Fibroblast of peridontal ligament (primary cell): Measurements from ENCODE around the gene CHDH.

ENCODE experiments used
- DNase-seq: peaks from one replicate; pipeline ENCODE4 v3.0.0-alpha.2; 2010; ENCODE audit errors: extremely low read depth

Gene CHDH

DNA sequence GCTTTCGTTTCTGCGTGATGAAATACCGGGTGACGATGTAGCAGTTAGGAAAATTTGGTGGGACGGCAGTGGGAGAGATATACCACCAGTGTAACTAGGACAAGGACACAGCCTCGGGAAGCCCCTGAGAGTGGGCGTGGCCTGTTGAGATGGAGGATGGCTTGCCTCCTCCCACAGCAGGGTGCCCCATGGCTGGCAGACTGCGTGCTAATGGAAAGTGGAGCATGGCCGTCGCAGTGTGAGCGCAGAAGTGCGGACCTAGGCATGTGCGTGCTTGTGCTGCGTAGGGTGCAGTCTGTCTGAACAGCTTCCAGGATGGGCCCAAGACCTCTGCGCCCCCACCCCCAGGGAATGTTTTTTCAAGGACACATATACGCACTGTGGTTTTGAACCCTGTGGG lies 56.8 kb downstream of the CHDH start:
- no peak for DNase-seq

DNA sequence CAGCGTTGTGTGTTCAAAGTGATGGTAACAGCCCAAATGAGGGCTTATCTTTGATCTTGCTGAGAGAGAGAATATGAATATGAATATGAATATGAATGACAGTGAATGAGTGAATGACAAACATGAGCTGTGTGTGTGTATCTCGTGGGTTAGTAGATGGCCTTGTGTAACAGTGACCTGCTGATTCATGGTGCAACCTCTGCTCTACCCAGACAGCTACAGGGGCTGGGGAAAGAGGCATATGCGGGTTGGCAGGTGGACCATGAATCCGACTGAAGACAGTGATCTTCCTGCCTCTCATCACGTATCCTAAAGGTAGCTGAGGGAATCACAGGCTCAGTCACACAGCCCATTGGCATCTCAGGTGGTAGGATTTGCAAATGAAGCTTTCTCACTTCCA lies 58.2 kb downstream of the CHDH start:
- no peak for DNase-seq

DNA sequence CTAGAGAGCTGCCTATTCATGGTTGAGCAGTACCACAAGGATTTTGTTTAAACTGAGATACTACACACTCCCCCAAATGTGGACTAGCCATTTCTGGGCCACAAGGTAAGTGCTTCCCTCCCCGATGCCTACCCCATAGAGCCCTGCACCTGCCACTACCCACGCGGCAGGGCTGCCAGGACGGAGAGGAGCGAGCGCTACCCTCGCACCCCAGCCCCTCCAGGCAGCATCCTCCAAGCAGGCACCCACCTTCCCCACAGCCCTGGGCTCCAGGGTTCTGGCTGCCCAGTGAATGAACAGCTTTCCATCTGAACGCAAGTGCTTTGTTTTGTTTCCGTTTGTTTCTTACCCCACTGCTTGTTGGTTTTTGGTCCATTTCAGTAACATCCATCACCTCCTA lies 59.2 kb downstream of the CHDH start:
- DNase-seq, result no peak

DNA sequence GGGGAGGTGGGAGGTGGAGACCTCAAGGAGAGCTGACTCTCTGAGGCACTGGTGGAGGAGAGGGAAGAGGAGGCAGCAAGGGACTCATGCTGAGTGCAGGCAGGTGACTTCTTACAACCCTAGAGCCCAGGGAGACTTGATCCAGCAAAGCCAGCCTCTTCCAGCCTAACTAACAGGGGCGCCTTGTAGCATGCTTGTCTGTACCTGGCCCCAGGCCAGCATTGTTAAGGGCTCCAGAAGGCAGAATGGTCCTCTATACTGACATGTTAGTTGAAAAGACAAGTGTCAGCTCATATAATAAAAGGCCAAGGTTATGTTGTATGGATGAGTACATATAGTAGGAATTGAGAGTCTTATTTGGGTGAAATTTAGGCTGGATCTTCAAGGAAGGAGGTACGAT lies 65.4 kb downstream of the CHDH start:
- no peak for DNase-seq

DNA sequence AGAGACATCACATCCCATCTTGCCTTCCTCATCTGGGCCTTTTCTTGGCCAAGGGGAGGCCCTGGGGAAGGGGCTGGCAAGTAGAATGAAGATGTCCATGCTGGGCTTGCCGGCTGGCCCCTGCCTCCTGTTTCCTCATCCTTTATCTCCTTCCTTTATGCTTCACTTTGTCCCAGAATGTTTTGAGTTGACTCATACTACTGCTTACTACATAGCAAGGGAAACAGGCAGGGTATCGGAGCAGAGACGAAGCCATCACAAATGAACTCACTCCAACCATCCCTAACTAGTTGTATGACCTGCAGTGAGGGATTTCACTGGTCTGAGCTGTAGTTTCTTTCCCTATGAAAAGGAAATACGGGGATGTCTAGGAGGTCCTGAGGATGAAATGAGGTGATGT lies 66.0 kb downstream of the CHDH start:
- DNase-seq, result no peak

DNA sequence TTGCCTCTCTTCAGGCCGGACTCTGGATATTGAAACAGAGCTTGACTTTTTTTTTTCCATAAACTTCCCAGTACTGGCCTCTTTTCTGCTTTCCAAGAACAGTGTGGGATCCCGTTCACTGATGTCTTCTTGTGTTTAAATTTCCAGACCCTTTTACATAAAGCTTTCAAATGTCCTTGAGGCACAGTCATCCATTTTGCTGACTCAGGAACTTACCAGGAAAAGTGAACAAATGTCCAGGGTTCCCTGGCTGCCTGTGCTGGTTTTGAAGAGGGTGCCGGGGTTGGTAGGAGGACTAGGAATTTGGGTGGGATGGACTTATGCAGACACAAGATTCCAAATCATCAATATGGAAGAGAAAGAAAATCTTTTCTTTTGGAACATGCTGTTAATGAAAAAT lies 68.1 kb downstream of the CHDH start:
- DNase-seq, result no peak

DNA sequence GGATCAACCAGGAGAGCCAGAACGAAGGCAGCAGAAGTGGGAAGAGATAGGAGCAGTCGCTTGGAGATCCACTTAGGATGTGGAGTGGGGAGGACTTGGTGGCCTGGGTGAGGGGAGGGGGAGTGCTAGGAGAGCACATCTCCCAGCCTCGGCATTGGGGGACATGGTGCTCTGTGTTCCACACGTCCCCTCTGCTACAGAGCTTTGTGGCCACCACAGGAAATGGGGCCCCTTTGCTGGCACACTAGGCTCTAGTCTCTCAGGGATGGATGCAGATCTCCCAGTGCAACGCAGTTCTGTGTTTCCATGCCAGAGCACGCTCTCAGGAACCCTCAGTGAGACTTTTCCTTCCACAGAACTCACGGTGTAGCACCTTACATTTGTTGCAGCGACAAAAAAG lies 68.8 kb downstream of the CHDH start:
- DNase-seq, result no peak

DNA sequence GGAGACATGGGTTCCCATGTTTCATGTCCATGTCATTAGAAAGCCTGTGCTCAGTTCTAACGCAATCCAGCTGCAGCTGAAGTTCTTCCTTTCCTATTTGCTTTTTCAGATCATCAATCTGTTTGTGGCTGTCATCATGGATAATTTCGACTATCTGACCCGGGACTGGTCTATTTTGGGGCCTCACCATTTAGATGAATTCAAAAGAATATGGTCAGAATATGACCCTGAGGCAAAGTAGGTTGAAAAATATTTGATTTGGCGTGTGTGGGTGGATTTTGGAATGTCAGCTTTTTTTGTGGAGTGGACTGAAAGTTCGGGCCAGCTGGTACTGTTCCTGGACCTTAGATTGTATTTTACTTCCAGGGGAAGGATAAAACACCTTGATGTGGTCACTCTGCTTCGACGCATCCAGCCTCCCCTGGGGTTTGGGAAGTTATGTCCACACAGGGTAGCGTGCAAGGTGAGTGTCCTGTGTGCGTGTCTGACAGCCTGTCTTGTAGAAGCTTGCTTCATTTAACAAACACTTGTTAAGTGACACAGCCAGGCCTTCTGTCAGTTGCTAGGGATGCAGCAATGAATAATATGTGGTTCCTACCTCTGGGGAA lies 69.6 kb downstream of the CHDH start:
- peak; percentile 38 for DNase-seq

DNA sequence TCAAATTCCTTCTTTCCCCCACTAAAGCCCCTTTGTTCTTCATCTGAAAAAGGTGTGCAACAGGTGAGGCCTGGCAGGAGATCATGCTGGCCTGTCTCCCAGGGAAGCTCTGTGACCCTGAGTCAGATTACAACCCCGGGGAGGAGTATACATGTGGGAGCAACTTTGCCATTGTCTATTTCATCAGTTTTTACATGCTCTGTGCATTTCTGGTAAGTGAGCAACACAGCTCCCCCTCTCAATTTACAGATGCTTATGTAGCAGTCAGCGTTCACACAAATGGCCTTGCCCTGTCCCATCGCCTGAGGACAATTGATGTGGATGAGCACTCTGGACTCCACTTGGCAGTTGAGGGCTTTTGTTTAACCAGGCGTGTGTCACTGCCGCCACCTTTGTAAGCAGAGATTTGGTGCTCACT lies 70.4 kb downstream of the CHDH start:
- DNase-seq, result peak; percentile 26

DNA sequence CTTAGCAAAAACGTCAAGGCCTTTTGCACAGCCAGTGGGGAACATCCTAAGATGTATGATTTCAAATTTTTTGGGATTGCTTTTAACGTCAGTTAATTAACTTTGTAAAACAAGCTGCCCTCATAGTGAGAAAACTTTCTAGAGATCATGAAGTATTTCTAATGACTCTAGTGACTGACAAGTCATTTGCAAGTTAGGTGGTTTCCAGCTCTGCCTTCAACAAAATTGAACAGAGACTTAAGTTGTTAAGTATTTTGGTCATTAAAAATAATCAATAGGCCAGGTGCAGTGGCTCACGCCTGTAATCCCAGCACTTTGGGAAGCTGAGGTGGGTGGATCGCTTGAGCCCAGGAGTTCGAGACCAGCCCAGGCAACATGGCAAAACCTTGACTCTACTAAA lies 71.2 kb downstream of the CHDH start:
- DNase-seq, result no peak

DNA sequence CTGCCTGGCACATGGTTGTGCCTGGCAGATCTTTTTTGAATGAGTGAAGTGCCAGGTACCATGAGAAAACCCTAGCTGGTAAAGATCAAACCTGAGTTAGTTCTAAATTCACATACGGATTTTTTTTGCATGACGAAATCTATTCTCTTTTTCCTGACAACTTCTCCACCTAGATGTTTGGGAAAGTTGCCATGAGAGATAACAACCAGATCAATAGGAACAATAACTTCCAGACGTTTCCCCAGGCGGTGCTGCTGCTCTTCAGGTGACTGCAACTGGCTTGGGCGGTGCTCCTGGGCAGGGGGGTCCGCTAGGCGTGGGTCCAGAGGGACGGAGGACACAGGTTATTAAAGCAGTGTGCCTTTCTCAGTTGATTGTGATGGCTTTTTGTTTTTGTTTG lies 71.8 kb downstream of the CHDH start:
- no peak for DNase-seq

DNA sequence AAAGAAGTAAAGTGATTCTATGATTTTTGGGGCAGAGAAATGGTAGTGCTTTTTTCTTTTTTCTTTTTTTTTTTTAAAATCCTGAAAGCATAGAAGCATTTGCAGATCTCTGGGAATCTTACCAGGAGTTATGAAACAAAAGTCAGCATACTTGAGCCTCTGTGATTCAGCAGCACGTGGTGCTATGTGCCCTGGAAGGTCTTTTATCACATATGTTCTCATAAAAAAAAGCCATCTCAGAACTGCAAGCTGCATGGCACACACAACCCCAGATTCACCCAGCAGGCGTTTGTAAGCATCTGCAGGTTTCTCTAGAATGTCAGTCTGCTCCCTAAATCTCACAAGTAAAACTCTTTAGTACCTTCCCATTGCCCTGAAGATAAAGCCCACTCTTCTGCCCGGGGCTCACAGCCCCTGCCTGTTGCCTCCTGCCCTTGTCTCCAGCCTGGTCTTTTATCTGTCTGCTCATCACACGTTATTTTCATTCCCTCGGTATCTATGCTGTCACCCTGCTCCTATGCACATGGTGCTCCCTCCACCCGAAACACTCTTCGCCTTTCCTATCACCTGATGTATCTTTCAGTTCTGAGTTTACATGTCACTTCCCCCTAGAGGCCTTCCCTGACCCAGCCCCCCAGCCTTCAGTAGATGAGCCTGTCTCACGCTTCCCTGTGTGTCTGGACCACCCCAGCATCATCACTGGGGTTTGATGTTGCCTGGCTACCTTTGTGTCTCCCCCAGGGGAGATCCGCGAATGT lies 72.4 kb downstream of the CHDH start:
- peak; percentile 98 for DNase-seq

DNA sequence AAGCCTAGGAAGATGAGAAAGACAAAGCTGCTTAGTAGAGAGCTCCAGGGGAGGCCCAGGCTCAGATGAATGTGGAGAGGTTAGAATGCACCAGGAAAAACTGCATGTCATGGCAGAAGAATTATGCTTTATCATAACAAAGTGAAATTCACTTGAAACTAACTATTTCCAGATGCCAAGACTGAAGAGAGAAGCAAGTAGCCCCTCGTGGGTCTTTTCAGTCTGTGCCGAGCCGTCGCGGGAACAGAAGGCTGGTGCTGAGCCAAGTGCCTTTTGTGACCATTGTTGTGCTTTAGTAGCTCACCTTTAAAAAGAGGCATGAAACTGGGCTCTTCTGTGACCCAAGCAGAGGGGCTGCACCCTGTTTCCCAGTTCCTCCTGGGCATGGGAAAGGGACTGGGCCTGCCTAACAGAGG lies 73.2 kb downstream of the CHDH start:
- DNase-seq, result peak; percentile 87

DNA sequence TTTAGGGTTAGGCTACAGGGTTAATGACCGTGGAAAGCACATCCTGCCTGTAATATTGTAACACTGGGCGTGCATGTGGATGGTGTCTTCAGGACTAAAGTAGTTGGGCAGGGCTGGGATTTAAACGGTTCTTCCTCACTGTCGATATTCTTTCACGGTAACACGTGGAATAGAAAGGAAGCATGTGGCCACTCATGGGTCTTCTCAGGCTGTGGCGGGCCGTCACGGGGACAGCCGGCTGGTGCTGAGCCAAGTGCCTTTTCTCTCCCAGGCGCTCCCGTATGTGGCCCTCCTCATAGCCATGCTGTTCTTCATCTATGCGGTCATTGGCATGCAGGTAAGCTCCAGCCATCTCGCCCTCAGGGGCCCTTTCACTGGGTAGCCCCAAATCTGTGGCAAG lies 73.7 kb downstream of the CHDH start:
- DNase-seq, result peak; percentile 3

DNA sequence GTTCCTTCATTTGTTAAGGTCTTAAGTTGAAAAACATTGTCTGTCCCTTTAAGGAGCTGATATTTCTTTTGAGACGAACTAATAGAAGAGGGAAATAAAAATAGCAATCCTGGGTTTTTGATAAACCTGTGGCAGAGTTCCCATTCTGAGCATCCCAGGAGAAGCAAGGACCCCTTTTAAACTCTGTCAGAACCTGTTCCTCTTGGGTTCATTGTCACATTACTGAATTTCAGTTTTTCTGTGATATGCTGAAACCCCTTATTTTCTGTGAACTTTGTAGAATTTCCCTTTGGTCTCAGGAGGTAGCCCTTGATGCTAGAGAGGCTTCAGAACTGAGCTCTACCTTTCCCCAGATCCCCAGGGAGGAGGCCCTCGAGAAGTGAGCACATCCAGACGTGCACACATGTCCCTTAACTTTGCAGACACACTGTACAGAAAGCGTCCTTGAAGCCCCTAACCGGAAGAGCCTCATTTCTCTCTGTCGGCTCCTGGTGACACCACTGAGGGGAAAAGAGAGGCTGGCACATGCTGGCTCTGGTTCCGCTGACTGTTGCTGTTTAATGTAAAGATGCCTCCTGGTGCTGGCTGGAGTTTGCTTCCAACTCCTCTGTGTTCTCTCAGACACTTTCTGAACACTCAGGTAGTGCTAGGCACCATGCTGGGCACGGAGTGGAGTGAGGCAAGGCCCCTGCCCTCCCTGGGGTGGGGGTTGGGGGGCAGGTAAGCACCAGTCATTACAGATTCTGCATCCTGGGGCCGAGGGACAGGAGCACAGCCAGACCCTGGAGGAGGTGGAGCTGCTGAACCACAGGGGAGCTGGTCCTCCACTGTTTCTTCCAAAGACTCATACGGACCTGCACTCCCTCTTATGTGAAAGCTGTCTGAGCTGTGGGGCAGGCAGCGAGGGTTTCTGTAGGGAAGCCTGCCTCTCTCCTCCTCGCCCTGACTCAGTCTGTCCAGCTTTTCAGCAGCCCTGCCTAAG lies 77.5 kb downstream of the CHDH start:
- DNase-seq, result no peak

DNA sequence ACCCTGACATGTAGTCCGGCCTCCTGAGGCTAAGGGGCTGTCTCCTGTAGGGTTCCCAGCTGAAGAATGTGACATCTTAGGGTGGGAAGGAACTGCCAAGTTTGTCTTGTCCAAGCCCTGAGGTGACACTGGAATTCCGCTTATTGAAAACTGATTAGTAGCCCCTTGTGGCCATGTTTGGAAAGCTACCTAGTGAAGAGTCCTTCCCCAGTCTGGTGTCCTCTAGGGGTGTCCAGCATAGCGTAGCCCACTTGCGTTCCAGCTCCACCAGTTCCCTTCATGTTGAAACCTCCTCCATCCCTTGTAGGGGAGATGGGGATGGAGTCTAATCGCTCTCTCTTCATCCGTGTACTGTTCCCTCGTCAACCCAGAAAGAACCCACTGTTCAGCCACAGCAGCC lies 79.5 kb downstream of the CHDH start:
- no peak for DNase-seq

DNA sequence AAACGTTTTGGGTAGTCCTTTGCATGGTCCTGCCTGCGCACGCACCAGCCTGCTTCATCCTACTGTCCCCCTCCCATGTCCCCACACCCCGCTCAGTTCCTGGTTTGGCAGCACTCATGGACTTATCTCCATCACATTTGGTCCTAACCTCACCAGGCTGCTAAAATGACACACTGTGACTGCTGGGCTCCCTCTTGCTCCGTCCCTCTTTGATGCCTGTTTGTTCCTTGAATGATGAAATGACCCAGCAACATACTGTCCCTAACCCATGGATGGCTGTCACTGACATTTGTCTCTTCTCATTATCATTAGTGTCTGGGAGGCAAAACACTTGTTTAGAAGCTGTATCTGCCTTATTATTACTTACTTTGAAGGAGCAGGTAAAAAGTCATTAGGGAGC lies 80.5 kb downstream of the CHDH start:
- no peak for DNase-seq

DNA sequence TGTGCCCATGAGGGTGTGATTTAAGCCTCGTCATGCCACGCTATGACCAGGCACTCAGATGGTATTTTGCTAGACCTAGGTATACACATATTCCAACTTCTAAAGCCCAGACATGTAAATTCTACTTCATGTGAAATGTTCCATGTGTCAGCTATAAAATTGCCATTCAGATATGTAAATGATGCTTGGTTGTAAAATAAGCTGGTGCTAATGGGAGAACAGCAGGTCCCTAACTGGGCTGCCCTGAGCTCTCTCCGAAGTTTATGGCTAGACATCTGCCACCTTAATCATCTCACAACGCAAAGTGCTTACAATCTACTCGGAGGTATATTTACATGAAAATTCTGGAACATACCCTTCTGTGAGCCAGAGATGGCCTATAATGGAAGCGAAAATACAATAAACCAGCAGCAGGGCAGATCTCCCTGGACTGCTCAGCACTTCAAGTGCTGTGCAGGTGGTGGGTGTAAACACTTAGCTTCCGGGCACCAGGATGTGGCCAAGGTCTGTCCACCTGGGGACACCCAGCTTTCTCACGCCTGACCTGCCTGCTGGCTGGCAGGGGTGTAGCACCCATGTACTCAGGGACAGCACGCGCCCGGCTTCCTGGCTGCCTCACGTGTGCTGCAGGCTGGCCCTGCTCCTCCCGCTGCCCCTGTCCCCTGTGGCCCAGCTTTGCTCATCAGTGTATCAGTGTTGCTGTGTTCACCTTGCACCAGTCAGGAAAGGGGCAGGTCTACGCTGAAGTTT lies 82.0 kb downstream of the CHDH start:
- no peak for DNase-seq

DNA sequence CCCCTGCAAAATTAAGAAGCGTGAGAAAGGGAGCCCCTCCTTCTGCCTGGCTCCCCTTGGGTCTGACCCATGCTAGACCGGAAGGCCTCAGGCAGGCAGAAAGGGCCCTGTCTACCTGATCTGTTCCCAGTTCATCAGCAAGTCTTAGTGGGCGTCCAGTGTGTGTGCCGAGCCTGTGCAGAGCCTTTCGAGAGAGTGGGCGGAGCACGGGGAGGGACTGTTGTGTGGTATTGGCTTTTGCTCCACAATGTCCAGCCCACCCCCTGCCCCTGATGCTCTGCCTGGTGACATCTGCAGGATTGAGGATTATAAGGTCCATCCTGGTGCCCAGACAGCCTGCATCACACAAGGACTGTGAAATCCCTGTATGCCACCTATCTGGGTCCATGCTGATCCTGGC lies 82.9 kb downstream of the CHDH start:
- DNase-seq, result no peak
